Mesothelial cell of epicardium (in vitro differentiated cells): ENCODE measurements around the gene TMEM63C. TPM values are rescaled to one million over a fixed set of nuclear protein-coding genes. Genes with fewer than 3 reads are reported as not detected.

Source experiments
- DNase-seq, 2 experiments: peaks; one replicate each; pipeline ENCODE4 v3.0.0; 2021; ENCODE audit warnings: low spot score in 2 of 2; ENCODE audit not compliant: unreplicated experiment in 2 of 2
- H3K27ac Mint-ChIP-seq: 2 replicates; pipeline ENCODE4 v1.8.0; 2021; ENCODE audit warnings: mixed read lengths
- H3K27me3 Mint-ChIP-seq: 2 replicates; pipeline ENCODE4 v1.8.0; 2021; ENCODE audit warnings: low read depth, mixed read lengths
- H3K36me3 Mint-ChIP-seq: 2 replicates; pipeline ENCODE4 v1.8.0; 2021; ENCODE audit warnings: mixed read lengths
- H3K4me1 Mint-ChIP-seq: 2 replicates; pipeline ENCODE4 v1.8.0; 2021; ENCODE audit warnings: mixed read lengths
- H3K4me3 Mint-ChIP-seq: 2 replicates; pipeline ENCODE4 v1.8.0; 2021; ENCODE audit warnings: mild to moderate bottlenecking, moderate library complexity, mixed read lengths
- H3K9me3 Mint-ChIP-seq: 2 replicates; pipeline ENCODE4 v1.8.0; 2021; ENCODE audit warnings: mixed read lengths
- microRNA-seq: library from miRNA; unstranded; fragments of <30 nt; microRNA quantifications from one replicate; pipeline ENCODE4 v1.2.0, GENCODE V29; 2021; ENCODE audit warnings: inconsistent platforms, mixed read lengths
- total RNA-seq: library from RNA; stranded (reverse); gene quantifications from 3 replicates; pipeline ENCODE4 v1.2.1, GENCODE V29; 2021
- TF ChIP-seq, protein P1 (sequence below): fragments of 200-600 bp; sonication (generic); IDR thresholded peaks from one replicate; pipeline ENCODE4 v1.5.0; 2021; ENCODE audit warnings: antibody characterized with exemption; ENCODE audit not compliant: unreplicated experiment

Gene TMEM63C
- total RNA-seq, 1 donor from 2014 or later: 6.2 TPM

DNA sequence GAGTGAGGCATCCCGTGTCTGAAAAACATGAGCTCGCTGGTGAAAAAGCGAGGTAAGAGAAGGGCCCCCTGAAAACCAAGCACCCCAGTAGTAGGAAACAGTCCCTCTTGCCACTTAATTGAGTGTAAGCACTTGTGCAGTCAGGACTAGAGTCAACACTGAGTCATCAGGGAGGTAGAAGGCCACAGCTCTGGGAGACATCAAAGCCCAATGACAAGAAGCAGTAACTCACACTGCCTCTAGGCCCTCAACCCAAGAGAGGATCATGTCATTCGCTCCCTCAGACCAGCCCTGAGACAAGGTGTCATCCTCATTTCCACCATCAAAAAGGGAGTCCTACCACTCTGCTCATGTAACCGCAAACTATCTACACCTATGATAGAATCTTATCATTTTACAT is 121.3 kb downstream of the TMEM63C start:
- Mint-ChIP-seq H3K4me1 (peaks cover 18% of the 10 kb centered on the region), H3K4me3 (no peak overlapping the region), H3K36me3 (peaks cover 19% of the 10 kb centered on the region), H3K9me3 (no peaks in the 10 kb centered on the region), H3K27ac (no peak overlapping the region), H3K27me3 (no peaks in the 10 kb centered on the region)
- TF ChIP-seq, protein P1, sequence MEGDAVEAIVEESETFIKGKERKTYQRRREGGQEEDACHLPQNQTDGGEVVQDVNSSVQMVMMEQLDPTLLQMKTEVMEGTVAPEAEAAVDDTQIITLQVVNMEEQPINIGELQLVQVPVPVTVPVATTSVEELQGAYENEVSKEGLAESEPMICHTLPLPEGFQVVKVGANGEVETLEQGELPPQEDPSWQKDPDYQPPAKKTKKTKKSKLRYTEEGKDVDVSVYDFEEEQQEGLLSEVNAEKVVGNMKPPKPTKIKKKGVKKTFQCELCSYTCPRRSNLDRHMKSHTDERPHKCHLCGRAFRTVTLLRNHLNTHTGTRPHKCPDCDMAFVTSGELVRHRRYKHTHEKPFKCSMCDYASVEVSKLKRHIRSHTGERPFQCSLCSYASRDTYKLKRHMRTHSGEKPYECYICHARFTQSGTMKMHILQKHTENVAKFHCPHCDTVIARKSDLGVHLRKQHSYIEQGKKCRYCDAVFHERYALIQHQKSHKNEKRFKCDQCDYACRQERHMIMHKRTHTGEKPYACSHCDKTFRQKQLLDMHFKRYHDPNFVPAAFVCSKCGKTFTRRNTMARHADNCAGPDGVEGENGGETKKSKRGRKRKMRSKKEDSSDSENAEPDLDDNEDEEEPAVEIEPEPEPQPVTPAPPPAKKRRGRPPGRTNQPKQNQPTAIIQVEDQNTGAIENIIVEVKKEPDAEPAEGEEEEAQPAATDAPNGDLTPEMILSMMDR: no peak
- DNase-seq: no peak

- H3K9me3 Mint-ChIP-seq: no peaks in the 10 kb centered on the region
- no peak for DNase-seq
- no peak overlapping the region for H3K4me3 Mint-ChIP-seq
- peak overlapping the region; percentile 22 for H3K27ac Mint-ChIP-seq
- no peaks in the 10 kb centered on the region for H3K27me3 Mint-ChIP-seq
- TF ChIP-seq, protein P1: no peak
- H3K4me1 Mint-ChIP-seq: peaks cover 18% of the 10 kb centered on the region
- H3K36me3 Mint-ChIP-seq: peaks cover 12% of the 10 kb centered on the region
Observed at GRCh38 chr14:77303417-77304156, 122.0 kb downstream of the TMEM63C start.

GRCh38 chr14:77305696-77306095 is 124.1 kb downstream of the TMEM63C start:
- no peak overlapping the region for H3K4me3 Mint-ChIP-seq
- no peaks in the 10 kb centered on the region for H3K27me3 Mint-ChIP-seq
- H3K9me3 Mint-ChIP-seq: no peaks in the 10 kb centered on the region
- DNase-seq: no peak
- TF ChIP-seq, protein P1: no peak
- peaks cover 11% of the 10 kb centered on the region for H3K36me3 Mint-ChIP-seq
- no peak overlapping the region for H3K27ac Mint-ChIP-seq
- peaks cover 18% of the 10 kb centered on the region for H3K4me1 Mint-ChIP-seq

DNA sequence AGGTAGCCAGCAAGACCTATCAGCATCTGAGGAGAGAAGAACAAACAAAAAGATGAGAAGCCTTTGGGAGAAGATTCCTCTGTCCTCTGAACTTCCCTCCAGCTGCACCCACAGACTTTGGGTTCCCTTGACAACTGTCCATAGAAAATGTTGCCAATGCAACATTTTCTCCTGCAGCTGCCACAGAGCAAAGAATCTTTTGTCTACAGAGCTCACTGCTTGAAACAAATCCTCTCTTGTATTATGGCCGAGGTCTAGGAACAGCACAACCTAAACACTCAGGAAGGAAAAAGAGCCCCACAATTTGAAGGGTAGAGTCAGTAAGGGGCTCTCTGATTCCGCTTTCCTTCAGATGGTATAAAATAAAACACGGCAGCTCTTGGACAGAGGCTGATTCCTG is 124.8 kb downstream of the TMEM63C start:
- H3K27ac Mint-ChIP-seq: peak overlapping the region; percentile 91
- DNase-seq: no peak
- H3K36me3 Mint-ChIP-seq: peaks cover 11% of the 10 kb centered on the region
- H3K4me3 Mint-ChIP-seq: no peak overlapping the region
- no peaks in the 10 kb centered on the region for H3K9me3 Mint-ChIP-seq
- peaks cover 18% of the 10 kb centered on the region for H3K4me1 Mint-ChIP-seq
- no peaks in the 10 kb centered on the region for H3K27me3 Mint-ChIP-seq
- TF ChIP-seq, protein P1: no peak

DNA sequence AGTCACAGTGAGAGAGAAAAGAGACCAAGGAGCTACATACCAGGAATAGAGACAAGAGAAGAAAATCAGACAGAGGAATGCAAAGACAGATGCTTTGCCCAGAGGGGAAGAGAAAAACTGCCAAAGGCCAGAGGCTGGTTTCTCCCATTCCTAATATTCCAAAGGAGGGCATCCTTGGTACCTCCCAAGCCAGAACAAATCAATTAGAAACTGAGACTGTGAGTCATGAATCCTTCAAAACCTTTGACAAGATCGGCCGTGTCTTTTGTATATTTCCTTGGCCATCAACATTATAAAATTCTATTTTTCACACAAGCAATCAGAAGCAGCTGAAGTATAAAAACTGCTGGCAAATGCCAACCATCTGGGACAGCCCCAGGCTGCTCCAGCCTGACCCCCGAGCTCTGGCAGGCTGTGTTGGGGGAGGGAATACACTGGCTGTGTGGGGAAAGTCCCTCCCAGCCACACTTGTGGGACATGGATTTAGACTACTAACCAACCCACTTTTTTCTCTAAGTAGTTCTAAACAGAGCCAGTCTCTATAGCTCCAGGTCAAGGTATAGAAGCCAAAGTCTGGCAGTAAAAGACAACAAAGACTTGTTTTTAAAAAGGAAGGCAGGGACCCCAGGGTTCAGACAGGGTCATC is 125.4 kb downstream of the TMEM63C start:
- H3K36me3 Mint-ChIP-seq: peaks cover 11% of the 10 kb centered on the region
- H3K4me1 Mint-ChIP-seq: peaks cover 18% of the 10 kb centered on the region
- H3K9me3 Mint-ChIP-seq: no peaks in the 10 kb centered on the region
- no peak for DNase-seq
- H3K27me3 Mint-ChIP-seq: no peaks in the 10 kb centered on the region
- H3K27ac Mint-ChIP-seq: peak overlapping the region; percentile 91
- no peak overlapping the region for H3K4me3 Mint-ChIP-seq
- TF ChIP-seq, protein P1: no peak

Small RNAs within 50 kb of the gene (microRNA-seq; reads per million reads assigned to microRNA genes)
- not detected for gene MIR1260A

Other genes with a start within 250 kb of the TMEM63C start
- gene IRF2BPL, start 153.1 kb upstream of the TMEM63C start, total RNA-seq: 126 to 131 TPM (median 128 TPM) in 3 replicates
- 21.9 to 22.9 TPM (median 22.4 TPM) in 3 replicates for gene CIPC, start 83.5 kb upstream of the TMEM63C start, total RNA-seq
- not detected in 3 replicates for gene ZDHHC22, start 40.0 kb upstream of the TMEM63C start, total RNA-seq
- gene NGB, start 89.4 kb downstream of the TMEM63C start, total RNA-seq: not detected in 3 replicates
- gene POMT2, start 139.1 kb downstream of the TMEM63C start, total RNA-seq: 40.5 to 46.1 TPM (median 45.3 TPM) in 3 replicates
- gene GSTZ1, start 139.2 kb downstream of the TMEM63C start, total RNA-seq: 20.7 to 24.0 TPM (median 23.5 TPM) in 3 replicates
- 14.1 to 14.4 TPM (median 14.4 TPM) in 3 replicates for gene TMED8, start 195.3 kb downstream of the TMEM63C start, total RNA-seq
- gene SAMD15, start 195.6 kb downstream of the TMEM63C start, total RNA-seq: 2.0 to 3.4 TPM (median 2.1 TPM) in 3 replicates
- 0.63 to 1.1 TPM (median 0.84 TPM) in 3 replicates for gene NOXRED1, start 241.7 kb downstream of the TMEM63C start, total RNA-seq